HG03432 (cell line): Measurements from ENCODE around the gene PIPOX.
"Not testable (repeated sequence)": the region's sequence is repeated elsewhere in the genome, so short reads cannot be mapped to it uniquely, and the experiment has no call there.

Source experiments
- ATAC-seq: cut with Tn5 transposase; IDR thresholded peaks from one replicate; pipeline ENCODE4 v1.9.1; 2021; ENCODE audit warnings: mild to moderate bottlenecking, moderate library complexity; ENCODE audit not compliant: unreplicated experiment

Gene PIPOX

DNA sequence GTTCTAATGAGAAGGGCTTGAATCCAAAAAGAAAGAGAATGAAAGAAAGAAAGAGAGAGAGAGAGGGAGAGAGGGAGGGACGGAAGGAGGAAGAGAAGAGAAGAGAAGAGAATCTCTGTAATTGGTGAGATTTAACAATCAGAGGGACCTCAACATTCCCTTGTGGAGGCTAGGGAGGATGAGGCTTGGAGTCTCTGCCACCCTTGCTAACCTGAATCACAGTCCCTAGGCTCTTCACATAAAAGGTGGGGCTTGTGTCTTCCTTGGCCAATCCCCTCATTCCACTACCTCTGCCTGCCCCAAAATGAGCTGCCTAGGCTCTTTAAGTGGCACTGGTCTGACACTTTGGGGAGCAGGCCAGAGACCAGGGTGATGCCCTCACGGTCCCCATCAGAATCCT, 30.1 kb downstream of the PIPOX start:
- no peak for ATAC-seq

DNA sequence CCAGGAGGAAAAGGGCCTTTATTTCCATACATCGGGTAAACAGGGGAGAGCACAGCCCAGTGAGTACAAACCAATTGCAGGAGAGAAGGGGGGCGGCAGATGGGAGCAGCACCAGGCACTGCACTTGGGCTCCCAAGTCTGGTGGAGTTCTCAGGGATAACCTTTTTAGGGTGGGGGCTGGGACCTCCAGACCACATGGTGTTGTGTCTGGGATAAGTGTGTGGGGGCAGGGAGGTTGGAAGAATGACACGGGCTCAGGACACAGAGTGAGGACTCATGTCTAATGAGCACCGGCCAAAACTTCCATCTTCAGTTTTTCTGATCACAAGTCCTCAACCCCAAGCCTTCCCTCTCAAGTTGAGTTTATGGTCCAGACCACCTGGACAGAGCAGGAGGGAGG, 30.6 kb downstream of the PIPOX start:
- ATAC-seq: no peak

DNA sequence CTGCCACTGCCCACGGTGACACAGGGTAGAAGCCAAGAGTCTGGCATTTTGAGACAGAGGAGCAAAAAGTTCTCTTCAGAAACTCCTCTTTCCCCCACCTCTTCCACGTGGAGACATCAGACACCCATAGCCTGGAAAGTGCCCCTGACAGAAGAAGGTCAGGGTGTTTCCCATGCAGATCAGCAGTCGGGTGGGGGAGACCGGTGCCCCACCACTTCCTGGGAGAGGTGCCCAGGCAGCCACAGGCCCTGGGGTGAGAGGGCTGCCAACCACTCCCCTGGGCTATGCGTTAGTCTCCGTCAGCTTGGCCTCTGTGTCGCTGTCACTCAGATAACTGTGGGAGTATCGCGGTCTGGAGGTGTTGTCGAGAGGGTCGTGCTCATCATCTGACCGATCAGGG, 31.5 kb downstream of the PIPOX start:
- no peak for ATAC-seq

DNA sequence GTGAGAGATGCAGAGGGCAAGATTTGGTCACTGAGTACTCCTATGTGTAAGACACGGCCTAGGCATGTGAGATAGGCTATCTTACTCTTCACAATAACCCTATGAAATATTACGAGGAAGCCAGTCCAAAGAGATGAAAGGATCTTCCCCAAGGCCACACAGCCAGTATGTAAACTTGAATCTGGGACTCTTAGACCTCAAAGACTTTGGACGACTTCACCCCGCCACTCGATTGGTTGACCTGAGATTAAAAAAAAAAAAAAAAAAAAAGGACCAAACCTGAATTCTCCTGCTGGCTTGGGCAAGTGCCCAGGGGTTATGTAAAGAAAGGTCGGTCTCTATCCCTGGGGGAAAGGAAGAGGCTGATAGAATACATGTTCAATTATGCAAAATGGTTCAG, 33.1 kb downstream of the PIPOX start:
- ATAC-seq: no peak

DNA sequence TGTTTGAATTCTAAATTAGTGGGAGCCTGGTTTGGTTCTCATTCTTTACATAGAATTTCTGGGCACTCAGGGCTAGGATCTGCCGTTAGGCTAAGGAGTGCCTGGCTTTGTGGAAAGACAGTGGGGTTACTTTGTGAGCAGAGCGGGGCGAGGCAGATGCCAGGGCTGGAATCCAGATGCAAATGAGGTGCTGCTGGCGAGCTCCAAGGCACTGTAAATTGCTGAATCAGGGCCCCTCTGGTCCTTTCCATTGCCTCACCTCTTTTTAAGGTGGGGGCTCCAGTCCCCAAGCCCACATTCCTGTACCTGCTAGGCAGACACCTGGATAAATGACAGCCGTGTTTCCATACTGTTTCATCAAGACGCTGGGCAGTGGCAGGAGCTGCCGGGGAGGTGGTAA, 33.8 kb downstream of the PIPOX start:
- ATAC-seq: no peak

DNA sequence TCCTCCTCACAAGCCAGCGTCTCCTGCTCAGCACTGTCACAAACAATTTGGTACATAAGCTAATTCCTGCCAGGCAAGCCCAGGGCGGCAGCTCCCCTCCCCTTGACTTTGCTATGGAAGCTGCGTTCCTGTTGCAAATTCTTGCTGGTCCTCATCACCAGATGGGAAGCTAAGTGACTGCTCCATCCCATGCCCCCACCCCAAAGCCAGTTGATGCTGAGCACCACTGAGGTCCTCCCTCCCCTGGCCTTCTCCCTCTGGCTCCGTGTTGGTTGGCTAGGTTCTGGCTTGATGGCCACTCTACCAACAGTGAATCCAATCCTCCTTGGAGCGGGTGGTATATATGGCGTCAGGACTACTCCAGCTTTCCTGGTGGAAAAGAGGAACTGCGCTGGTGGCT, 34.4 kb downstream of the PIPOX start:
- no peak for ATAC-seq

GRCh38 chr17:29078183-29079045, 35.5 kb downstream of the PIPOX start:
- no peak for ATAC-seq

DNA sequence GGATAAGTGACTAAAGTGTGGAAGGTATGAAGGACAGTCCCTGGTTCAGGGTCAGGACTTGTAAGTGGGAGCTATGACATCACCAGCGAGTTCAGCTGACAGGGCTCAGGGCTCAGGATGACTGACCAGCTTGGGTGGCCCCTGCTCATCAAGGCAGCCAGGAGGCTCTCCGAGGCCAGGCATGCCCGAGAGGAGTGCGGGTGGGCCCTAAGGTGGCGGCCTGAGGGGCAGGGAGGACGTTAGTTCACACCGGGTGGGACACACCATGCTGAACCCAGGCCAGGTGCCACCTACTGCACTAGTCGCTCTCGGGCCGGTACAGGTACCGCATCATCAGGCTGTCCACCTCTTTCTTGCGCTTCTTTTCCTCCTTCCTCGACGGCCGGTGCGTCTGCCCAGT, 36.5 kb downstream of the PIPOX start:
- ATAC-seq: no peak

DNA sequence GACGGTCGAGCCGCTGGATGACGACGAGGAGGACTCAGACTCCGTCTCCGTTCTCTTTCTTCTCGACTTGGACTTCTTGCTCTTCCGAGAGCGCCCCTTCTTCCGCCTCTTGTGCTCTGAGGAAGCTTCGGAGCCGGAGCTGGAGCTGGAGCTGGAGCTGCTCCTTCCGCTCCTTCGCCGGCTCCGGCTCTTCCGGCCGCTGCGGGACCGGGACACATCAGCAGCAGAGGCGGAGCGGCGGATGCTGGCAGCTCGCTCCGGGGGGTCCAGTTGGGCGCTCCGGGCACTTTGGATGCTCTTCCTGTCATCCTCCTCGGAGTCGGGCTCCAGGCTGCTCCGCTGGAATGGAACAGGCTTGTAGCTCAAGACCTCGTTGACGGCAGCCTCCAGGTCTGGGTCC, 36.9 kb downstream of the PIPOX start:
- ATAC-seq: no peak

DNA sequence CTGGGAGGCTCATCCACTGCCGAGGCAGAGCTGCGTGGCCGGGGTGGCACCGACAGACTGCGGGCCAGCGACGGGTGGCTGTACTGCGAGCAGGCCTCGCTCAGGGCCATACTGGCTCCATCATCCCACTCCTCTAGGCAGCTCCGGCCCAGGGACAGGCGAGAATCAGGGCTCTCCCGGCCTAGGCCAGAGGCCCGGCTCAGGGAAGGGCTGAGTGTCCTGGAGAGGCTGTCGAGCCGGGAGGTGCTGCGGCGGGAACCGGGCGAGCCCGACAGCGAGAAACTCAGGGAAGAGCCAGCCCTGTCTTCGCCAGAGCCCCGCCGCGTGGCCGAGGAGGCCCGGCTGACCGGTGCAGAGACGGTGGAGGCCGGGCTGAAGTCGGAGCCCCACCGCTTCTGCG, 37.4 kb downstream of the PIPOX start:
- ATAC-seq: no peak

- ATAC-seq: no peak
These were observed 38.0 kb downstream of the PIPOX start for GRCh38 chr17:29080965-29081364.

- ATAC-seq: no peak
These were observed 41.7 kb downstream of the PIPOX start for GRCh38 chr17:29084541-29085146.

DNA sequence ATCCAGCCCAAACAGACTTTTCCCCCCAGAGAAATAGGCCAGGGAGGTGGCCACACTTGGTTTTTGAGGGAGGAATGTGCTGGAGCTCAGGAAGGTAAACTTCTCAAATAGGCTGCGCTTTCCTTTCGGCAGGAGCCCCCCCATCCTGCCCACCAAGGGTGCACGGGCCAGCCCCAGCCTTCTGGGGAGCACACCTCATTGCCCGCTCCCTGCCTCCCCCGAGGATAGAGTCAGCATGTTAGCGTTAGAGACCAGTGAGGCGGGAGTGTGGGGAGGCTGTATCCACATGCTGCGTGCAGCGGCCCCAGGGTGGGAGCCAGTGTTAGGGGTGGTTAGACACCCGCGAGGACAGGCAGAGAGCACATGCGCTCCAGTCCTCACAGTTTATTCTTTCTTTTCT, 42.3 kb downstream of the PIPOX start:
- ATAC-seq: no peak

DNA sequence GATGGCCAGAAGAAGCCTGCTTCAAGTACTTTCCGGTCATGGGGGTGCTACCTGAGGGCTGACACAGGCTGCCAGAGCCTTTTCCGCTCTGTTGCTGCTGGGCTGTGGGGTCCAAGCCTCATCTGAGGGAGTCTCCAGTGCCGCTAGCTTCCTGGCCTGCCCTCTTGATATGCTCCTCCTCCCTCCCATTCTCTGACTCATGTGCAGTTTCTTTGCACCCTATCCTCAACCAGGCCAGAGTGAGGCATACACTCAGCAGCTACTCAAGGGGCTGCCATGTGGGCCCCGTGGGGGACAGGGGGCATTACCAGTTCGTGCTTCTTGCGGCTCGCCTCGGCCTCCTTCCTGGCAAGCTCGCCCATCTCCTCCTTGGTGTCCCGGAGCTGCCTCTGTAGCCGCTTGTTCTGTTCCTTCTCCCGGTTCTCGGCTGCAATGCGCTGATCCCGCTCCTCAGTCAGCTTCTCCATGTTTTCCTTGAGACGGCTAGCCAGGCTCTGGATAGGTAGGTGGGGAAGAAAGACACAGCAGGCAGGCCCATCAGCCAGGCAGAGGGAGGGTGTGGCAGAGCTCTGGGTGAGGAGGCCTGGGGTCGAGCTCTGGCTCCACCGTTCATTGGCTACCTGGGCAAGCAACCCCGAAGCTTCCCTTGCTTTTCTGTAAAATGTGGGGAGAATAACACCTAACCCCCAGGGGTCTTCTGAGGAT, 43.8 kb downstream of the PIPOX start:
- ATAC-seq: no peak

DNA sequence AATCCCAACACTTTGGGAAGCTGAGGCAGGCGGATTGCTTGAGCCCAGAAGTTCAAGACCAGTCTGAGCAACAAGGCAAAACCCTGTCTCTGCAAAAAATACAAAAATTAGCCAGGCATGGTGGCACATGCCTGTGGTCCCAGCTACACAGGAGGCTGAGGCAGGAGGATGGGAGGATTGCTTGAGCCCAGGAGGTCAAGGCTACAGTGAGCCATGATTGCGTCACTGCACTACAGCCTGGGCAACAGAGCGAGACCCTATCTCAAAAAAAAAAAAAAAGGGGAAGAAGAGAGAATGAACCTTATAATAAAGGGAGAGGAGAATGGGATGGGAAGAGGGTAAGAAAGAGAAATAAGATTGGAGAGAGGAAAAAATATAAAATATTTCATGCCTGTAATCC, 45.8 kb downstream of the PIPOX start:
- not testable (repeated sequence) for ATAC-seq

- no peak for ATAC-seq
These were observed 46.7 kb downstream of the PIPOX start for GRCh38 chr17:29089601-29090044.

DNA sequence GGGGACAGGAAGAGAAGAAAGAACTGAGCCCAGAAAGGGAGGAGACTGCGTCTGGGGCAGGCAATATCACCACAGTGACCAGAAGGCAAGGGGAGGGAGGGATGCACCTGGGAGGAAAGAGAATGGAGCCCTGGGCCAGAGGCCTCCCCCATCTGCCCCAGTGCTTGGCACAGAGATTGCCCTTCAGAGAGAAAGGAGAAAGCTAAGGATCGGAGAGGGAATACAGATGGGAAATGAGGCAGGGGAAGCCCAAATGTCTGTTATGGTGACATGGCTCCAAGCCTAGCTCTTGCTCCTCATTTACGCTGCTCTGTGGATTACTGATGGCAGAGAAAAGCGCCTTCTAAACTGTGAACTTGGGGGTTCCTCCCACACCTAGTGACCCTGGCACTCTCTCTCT, 47.2 kb downstream of the PIPOX start:
- no peak for ATAC-seq

DNA sequence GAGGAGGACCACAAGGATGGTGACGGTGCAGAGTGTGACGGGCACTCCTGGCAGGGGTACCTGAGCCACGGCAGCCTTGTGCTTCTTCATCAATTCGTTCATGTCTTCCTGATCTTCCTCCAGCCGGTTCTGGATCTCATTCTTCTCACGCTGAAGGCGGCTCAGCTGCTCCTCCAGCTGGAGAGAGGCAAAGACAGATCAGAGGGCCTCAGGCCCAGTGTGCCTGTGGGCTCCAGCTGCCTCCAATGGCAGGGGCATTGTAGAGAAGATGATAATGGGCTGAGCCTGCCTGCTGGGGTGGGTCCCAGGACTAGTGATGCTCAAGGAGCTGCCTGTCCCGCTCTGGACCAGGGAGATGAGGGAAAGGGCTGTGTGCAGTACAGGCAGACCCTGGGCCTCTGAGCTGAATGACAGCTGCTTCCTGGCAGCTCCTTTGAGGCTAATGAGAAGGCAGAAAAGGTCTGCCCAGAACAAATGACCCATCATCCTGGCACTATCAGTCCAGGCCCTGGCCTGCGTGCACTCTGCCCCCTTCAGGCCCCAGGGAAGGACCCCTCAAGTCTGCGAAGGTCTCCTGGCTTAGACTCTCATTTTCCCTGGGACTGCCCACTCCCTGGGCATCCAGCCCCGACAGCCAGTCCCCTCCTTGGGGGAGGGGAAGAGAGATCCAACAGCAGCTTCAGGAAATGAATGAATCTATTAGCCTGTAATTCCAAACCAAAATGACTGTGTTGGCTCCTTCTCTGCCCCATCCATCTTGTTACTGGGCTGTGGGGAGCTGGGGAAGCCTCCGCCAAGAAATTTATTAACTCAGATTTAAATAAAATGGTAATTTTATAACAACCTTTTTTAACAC, 48.0 kb downstream of the PIPOX start:
- ATAC-seq: no peak

GRCh38 chr17:29091606-29092289, 48.8 kb downstream of the PIPOX start:
- ATAC-seq: no peak

- ATAC-seq: no peak
These were observed 50.3 kb downstream of the PIPOX start for GRCh38 chr17:29093090-29093871.
